H1 (cell line): ENCODE measurements around the gene CEP76. TPM values are rescaled to one million over a fixed set of nuclear protein-coding genes. Genes with fewer than 3 reads are reported as not detected.

Experiments
- CTCF ChIA-PET: fragments of 300-600 bp; sonication (Branson Sonifier 250); formaldehyde crosslinking; loops from one replicate; lab custom pipeline; 2021; ENCODE audit not compliant: partially characterized antibody; lab: Charles Lee
- POLR2A ChIA-PET: fragments of 300-600 bp; sonication (Branson Sonifier 250); formaldehyde crosslinking; loops from one replicate; lab custom pipeline; 2021; ENCODE audit warnings: inconsistent platforms; ENCODE audit not compliant: partially characterized antibody; lab: Charles Lee
- DNase-seq, 2 experiments: peaks; one replicate each; pipeline versions ENCODE4 v3.0.0 to v3.0.0-alpha.2; 2010 to 2022; ENCODE audit warnings: low spot score in 2 of 2, low read depth in 1 of 2, mixed read lengths in 1 of 2
- FAIRE-seq: peaks from 2 replicates; lab custom pipeline; 2011; peaks lifted over from hg19 to GRCh38; lab: Jason Lieb, UNC
- H2AFZ ChIP-seq: 2 replicates; pipeline ENCODE4 v1.8.1; 2012; ENCODE audit warnings: low read length, inconsistent platforms
- H2AK5ac ChIP-seq: 2 replicates; pipeline ENCODE4 v1.6.1; 2013; ENCODE audit warnings: low read depth, low read length
- H2BK120ac ChIP-seq: replicated peaks from 2 replicates; pipeline ENCODE3; 2013; ENCODE audit warnings: low read depth, low read length, inconsistent platforms
- H2BK12ac ChIP-seq: 2 replicates; pipeline ENCODE4 v1.6.1; 2013; ENCODE audit warnings: low read depth, low read length
- H2BK15ac ChIP-seq: 2 replicates; pipeline ENCODE4 v1.6.1; 2013; ENCODE audit warnings: low read length
- H2BK20ac ChIP-seq: 2 replicates; pipeline ENCODE4 v1.6.1; 2013; ENCODE audit warnings: low read length
- H2BK5ac ChIP-seq: 2 replicates; pipeline ENCODE4 v1.6.1; 2013; ENCODE audit warnings: low read depth, low read length
- H3K14ac ChIP-seq: 2 replicates; pipeline ENCODE4 v1.6.1; 2013; ENCODE audit warnings: inconsistent platforms; ENCODE audit not compliant: insufficient read length
- H3K18ac ChIP-seq: 2 replicates; pipeline ENCODE4 v1.6.1; 2013; ENCODE audit warnings: low read length; ENCODE audit errors: extremely low read depth
- H3K23ac ChIP-seq: 2 replicates; pipeline ENCODE4 v1.6.1; 2013; ENCODE audit warnings: inconsistent platforms; ENCODE audit not compliant: insufficient read length
- H3K23me2 ChIP-seq: 2 replicates; pipeline ENCODE4 v1.6.1; 2013; ENCODE audit warnings: low read depth, low read length
- H3K27ac ChIP-seq: 2 replicates; pipeline ENCODE4 v1.6.1; 2011; ENCODE audit warnings: low read depth, low read length, inconsistent platforms
- H3K27me3 ChIP-seq, 4 experiments: replicated peaks in 1 of 4; 1 replicate in 1 of 4; 2 replicates in 3 of 4; pipeline versions ENCODE4 v1.6.1 to v1.8.1; 2011 to 2013; ENCODE audit warnings: low read length in 3 of 4, mild to moderate bottlenecking in 3 of 4, inconsistent platforms in 2 of 4, mixed read lengths in 2 of 4, moderate library complexity in 1 of 4; ENCODE audit not compliant: control insufficient read depth in 3 of 4, insufficient read depth in 3 of 4; ENCODE audit errors: extremely low read depth in 1 of 4
- H3K36me3 ChIP-seq, 4 experiments: 2 replicates each; pipeline versions ENCODE4 v1.6.1 to v1.8.1; 2011 to 2013; ENCODE audit warnings: mild to moderate bottlenecking in 4 of 4, low read length in 3 of 4, moderate library complexity in 2 of 4, control low read depth in 1 of 4, inconsistent platforms in 1 of 4; ENCODE audit not compliant: insufficient read depth in 4 of 4, control insufficient read depth in 2 of 4
- H3K4ac ChIP-seq: replicated peaks from 2 replicates; pipeline ENCODE3; 2013; ENCODE audit warnings: low read length, low read depth, mixed read lengths, inconsistent platforms; ENCODE audit not compliant: insufficient read length
- H3K4me1 ChIP-seq, 4 experiments: replicated peaks in 1 of 4; 1 replicate in 1 of 4; 2 replicates in 3 of 4; pipeline versions ENCODE4 v1.6.1 to v1.8.1; 2011 to 2013; ENCODE audit warnings: low read length in 3 of 4, inconsistent platforms in 2 of 4, mixed read lengths in 1 of 4; ENCODE audit not compliant: insufficient read depth in 4 of 4, control insufficient read depth in 3 of 4
- H3K4me2 ChIP-seq, 2 experiments: 2 replicates each; pipeline versions ENCODE4 v1.6.1 to v1.8.1; 2011 to 2013; ENCODE audit warnings: low read depth in 2 of 2, low read length in 2 of 2, control low read depth in 1 of 2, inconsistent platforms in 1 of 2, mild to moderate bottlenecking in 1 of 2; ENCODE audit not compliant: insufficient read depth in 1 of 2
- H3K4me3 ChIP-seq, 4 experiments: fragments of 200-600, 300-600 bp in 1 of 4; sonication (generic), shearing (Covaris generic), sonication (Bioruptor Twin) in 1 of 4; 2 replicates each; pipeline versions ENCODE4 v1.5.1 to v1.8.1; 2011 to 2016; ENCODE audit warnings: low read length in 4 of 4, low read depth in 3 of 4, control low read depth in 2 of 4, inconsistent platforms in 2 of 4, mild to moderate bottlenecking in 2 of 4, mixed read lengths in 1 of 4, moderate library complexity in 1 of 4; ENCODE audit not compliant: insufficient read depth in 2 of 4; ENCODE audit errors: extremely low read depth in 1 of 4
- H3K56ac ChIP-seq: replicated peaks from 2 replicates; pipeline ENCODE3; 2013; ENCODE audit warnings: low read depth, mild to moderate bottlenecking, mixed read lengths, low read length, inconsistent platforms; ENCODE audit not compliant: insufficient read length
- H3K79me1 ChIP-seq: 2 replicates; pipeline ENCODE4 v1.6.1; 2013; ENCODE audit warnings: low read depth, low read length, control low read depth
- H3K79me2 ChIP-seq, 2 experiments: 2 replicates each; pipeline versions ENCODE4 v1.6.1 to v1.8.1; 2012 to 2013; ENCODE audit warnings: low read length in 2 of 2, mild to moderate bottlenecking in 2 of 2, inconsistent platforms in 1 of 2; ENCODE audit not compliant: insufficient read depth in 2 of 2, control insufficient read depth in 1 of 2
- H3K9ac ChIP-seq, 4 experiments: replicated peaks in 1 of 4; 1 replicate in 1 of 4; 2 replicates in 3 of 4; pipeline versions ENCODE4 v1.6.1 to v1.8.1; 2011 to 2013; ENCODE audit warnings: low read depth in 3 of 4, low read length in 3 of 4, control low read depth in 2 of 4, mild to moderate bottlenecking in 2 of 4, moderate library complexity in 2 of 4, inconsistent platforms in 1 of 4; ENCODE audit errors: extremely low read depth in 1 of 4
- H3K9me3 ChIP-seq, 2 experiments: 2 replicates each; pipeline versions ENCODE4 v1.6.1 to v1.8.1; 2012 to 2013; ENCODE audit warnings: mild to moderate bottlenecking in 2 of 2, moderate library complexity in 2 of 2, control low read depth in 1 of 2, inconsistent platforms in 1 of 2, low read depth in 1 of 2, low read length in 1 of 2, mixed read lengths in 1 of 2; ENCODE audit not compliant: insufficient read depth in 2 of 2
- H4K20me1 ChIP-seq, 2 experiments: replicated peaks in 1 of 2; 2 replicates each; pipeline versions ENCODE3 to v1.8.1; 2011 to 2013; ENCODE audit warnings: inconsistent platforms in 2 of 2, low read length in 2 of 2, mild to moderate bottlenecking in 1 of 2; ENCODE audit not compliant: insufficient read depth in 2 of 2, control insufficient read depth in 1 of 2
- H4K5ac ChIP-seq: 2 replicates; pipeline ENCODE4 v1.6.1; 2013; ENCODE audit warnings: low read length, low read depth, mixed read lengths, inconsistent platforms; ENCODE audit not compliant: insufficient read length
- H4K8ac ChIP-seq: 2 replicates; pipeline ENCODE4 v1.8.0; 2013; ENCODE audit warnings: mild to moderate bottlenecking, moderate library complexity, low read length, inconsistent platforms; ENCODE audit not compliant: insufficient read depth; ENCODE audit errors: extremely low read depth
- H4K91ac ChIP-seq: replicated peaks from 2 replicates; pipeline ENCODE3; 2013; ENCODE audit warnings: low read length, mixed read lengths, inconsistent platforms; ENCODE audit not compliant: insufficient read length
- CHD2 ChIP-seq: IDR thresholded peaks from 2 replicates; pipeline ENCODE4 v1.6.1; 2012; ENCODE audit warnings: low read length, improper control_type of control experiment
- EGR1 ChIP-seq: IDR thresholded peaks from 2 replicates; pipeline ENCODE4 v1.6.1; 2011; ENCODE audit warnings: low read depth, low read length, borderline replicate concordance
- GABPA ChIP-seq: IDR thresholded peaks from 2 replicates; pipeline ENCODE4 v1.6.1; 2011; ENCODE audit warnings: mild to moderate bottlenecking, low read length, moderate library complexity, borderline replicate concordance; ENCODE audit not compliant: insufficient read depth
- GTF2F1 ChIP-seq: IDR thresholded peaks from 2 replicates; pipeline ENCODE4 v1.6.1; 2012; ENCODE audit warnings: low read depth, low read length, improper control_type of control experiment, borderline replicate concordance
- JUN ChIP-seq: IDR thresholded peaks from 2 replicates; pipeline ENCODE4 v1.6.1; 2011; ENCODE audit warnings: low read depth, mild to moderate bottlenecking, improper control_type of control experiment, low read length
- KDM1A ChIP-seq: fragments of 200-600, 300-600 bp; sonication (generic); IDR thresholded peaks from 2 replicates; pipeline ENCODE4 v1.7.1; 2016; ENCODE audit warnings: mild to moderate bottlenecking, low read length, borderline replicate concordance
- PHF8 ChIP-seq: fragments of 200-600 bp; sonication (generic); conservative IDR thresholded peaks from 2 replicates; pipeline ENCODE4 v1.7.1; 2012; ENCODE audit warnings: low read depth, mild to moderate bottlenecking, inconsistent platforms, low read length, moderate library complexity
- POLR2A ChIP-seq, 2 experiments: IDR thresholded peaks; 1 replicate in 1 of 2; 2 replicates in 1 of 2; pipeline ENCODE4 v1.6.1; 2011; ENCODE audit warnings: low read depth in 2 of 2, low read length in 2 of 2, mild to moderate bottlenecking in 2 of 2; ENCODE audit errors: control extremely low read depth in 1 of 2
- RAD21 ChIP-seq, 2 experiments: IDR thresholded peaks in 1 of 2; conservative IDR thresholded peaks in 1 of 2; 2 replicates each; pipeline ENCODE4 v1.6.1; 2011; ENCODE audit warnings: low read depth in 2 of 2, low read length in 2 of 2, improper control_type of control experiment in 1 of 2, inconsistent platforms in 1 of 2, mild to moderate bottlenecking in 1 of 2, moderate library complexity in 1 of 2
- RNF2 ChIP-seq: fragments of 200-900, 300-1000 bp; sonication (generic); IDR thresholded peaks from 2 replicates; pipeline ENCODE4 v1.7.1; 2016; ENCODE audit warnings: borderline replicate concordance, low read depth, mild to moderate bottlenecking, antibody characterized with exemption, low read length; ENCODE audit not compliant: poor library complexity, severe bottlenecking; ENCODE audit errors: missing control alignments
- YY1 ChIP-seq: IDR thresholded peaks from 2 replicates; pipeline ENCODE4 v1.6.1; 2011; ENCODE audit warnings: low read depth, mild to moderate bottlenecking, low read length
- WGBS, 2 experiments: shearing (Covaris generic) in 1 of 2; methylation state at CpG; one replicate each; pipeline versions ENCODE4 v1.1.6 to v1.1.7; 2013 to 2015; ENCODE audit warnings: low lambda C conversion rate in 2 of 2, mixed read lengths in 2 of 2, inconsistent platforms in 1 of 2, low coverage in 1 of 2, missing lambda C conversion rate in 1 of 2; ENCODE audit not compliant: insufficient replicate concordance in 2 of 2, insufficient coverage in 1 of 2, insufficient read length in 1 of 2; ENCODE audit errors: extremely low coverage in 1 of 2, missing lambda C conversion rate in 1 of 2; 5-methylcytosine and 5-hydroxymethylcytosine counted together
- polyA plus RNA-seq, 7 experiments: library from polyadenylated mRNA; depleted of rRNA in 3 of 7; stranded (reverse) in 5 of 7; unstranded in 2 of 7; fragments of >200 nt in 5 of 7; fragments of 200-250 nt in 2 of 7; gene quantifications; 1 replicate in 5 of 7; 2 replicates in 1 of 7; 4 replicates in 1 of 7; pipeline versions ENCODE4 v1.2.1 to v1.2.3, GENCODE V29; 2011 to 2013; ENCODE audit warnings: missing spikeins in 2 of 7, mixed read lengths in 2 of 7
- total RNA-seq: library from RNA; stranded (reverse); fragmentation: NEBNext Ultra II Directional; extraction: Animal tissue kit (Norgen Biotek cat#: 25700); gene quantifications from 2 replicates; pipeline ENCODE4 v1.2.1, GENCODE V29; 2021

Gene CEP76
- total and polyA plus RNA-seq, 2 of the 8 experiments (the other 6 are each of a cell fraction or from before 2014, with no cell fraction given), result 9.0 to 18.1 TPM

GRCh38 chr18:12737243-12737902, 34.9 kb upstream of the CEP76 start:
- H3K18ac ChIP-seq, result no peak overlapping the region
- no peaks in the 10 kb centered on the region for H4K20me1 ChIP-seq
- no peak overlapping the region for H3K9ac ChIP-seq
- no peak overlapping the region for H3K4ac ChIP-seq
- no peak for DNase-seq
- H3K79me2 ChIP-seq, result no peaks in the 10 kb centered on the region
- H2BK120ac ChIP-seq, result no peak overlapping the region
- no peak overlapping the region for H2BK20ac ChIP-seq
- H3K4me2 ChIP-seq, result no peak overlapping the region
- no peak overlapping the region for H3K56ac ChIP-seq
- H3K23me2 ChIP-seq, result no peaks in the 10 kb centered on the region
- H3K4me3 ChIP-seq, result no peak overlapping the region
- no peaks in the 10 kb centered on the region for H3K9me3 ChIP-seq
- POLR2A ChIA-PET, result interaction anchor here (1.0 to 1.4 kb wide), 2 partner anchors 30 to 125 kb away, joined by 3 to 4 read pairs; no protein-coding TSS in a partner anchor
- TF ChIP-seq RNF2 (no peak), RAD21 (IDR thresholded peaks at IDR 0.05 in 1 of 2, conservative IDR thresholded peaks at IDR 0.05 in 1 of 2; ENCODE audit: low read depth in 2 of 2, low read length in 2 of 2) (no peak; a peak in 1 of 4 replicates), EGR1 (no peak), POLR2A (IDR thresholded peaks at IDR 0.05; ENCODE audit: control extremely low read depth in 1 of 2, low read depth in 2 of 2, low read length in 2 of 2) (no peak), PHF8 (no peak), JUN (no peak), YY1 (no peak), GTF2F1 (no peak), CHD2 (no peak), KDM1A (no peak), GABPA (no peak)
- TF ChIP-seq, all 59 proteins: peak for 0
- Histone ChIP-seq H2AFZ (no peak overlapping the region), H2BK5ac (no peak overlapping the region), H2BK15ac (no peak overlapping the region), H4K8ac (no peak overlapping the region), H4K5ac (no peak overlapping the region), H3K27ac (no peak overlapping the region), H3K27me3 (no peaks in the 10 kb centered on the region; a peak in 1 of 7 replicates), H4K91ac (no peak overlapping the region), H3K79me1 (no peaks in the 10 kb centered on the region), H3K23ac (no peak overlapping the region), H3K4me1 (no peaks in the 10 kb centered on the region; a peak in 1 of 7 replicates), H3K36me3 (no peaks in the 10 kb centered on the region), H2BK12ac (no peak overlapping the region), H2AK5ac (no peak overlapping the region), H3K14ac (no peak overlapping the region)
- CTCF ChIA-PET, result interaction anchor here (0.6 to 3.0 kb wide), 13 partner anchors 11 to 868 kb away, joined by 3 to 18 read pairs (median 3); no protein-coding TSS in a partner anchor
- no peak for FAIRE-seq
- 91% methylated on average over 19 of the region's 19 CpGs; no CpG with 5 or more reads in 1 of the 2 experiments for WGBS, 2 experiments
